Activated naive CD4-positive, alpha-beta T cell treated with anti-CD3 and anti-CD28 coated beads, Interleukin-2, amount 10 ng/mL, durations not matched to agents 7 days and 5 days (primary cell): ENCODE measurements around the gene AXIN1.
"Not testable (repeated sequence)": the region's sequence is repeated elsewhere in the genome, so short reads cannot be mapped to it uniquely, and the experiment has no call there.

Experiments used
- CTCF ChIA-PET: fragments of 350-600 bp; sonication (Branson Sonifier 250); formaldehyde crosslinking; loops from one replicate; lab custom pipeline; 2021; ENCODE audit warnings: antibody characterized with exemption; lab: Charles Lee
- DNase-seq: peaks from one replicate; pipeline ENCODE4 v3.0.0-alpha.2; 2020
- H3K27ac Mint-ChIP-seq: one replicate; pipeline ENCODE4 v1.8.0; 2021; ENCODE audit warnings: mild to moderate bottlenecking, moderate library complexity, mixed read lengths
- H3K27me3 Mint-ChIP-seq: one replicate; pipeline ENCODE4 v1.8.0; 2021; ENCODE audit warnings: mild to moderate bottlenecking, mixed read lengths
- H3K36me3 Mint-ChIP-seq: one replicate; pipeline ENCODE4 v1.8.0; 2021; ENCODE audit warnings: mixed read lengths
- H3K4me1 Mint-ChIP-seq: one replicate; pipeline ENCODE4 v1.8.0; 2021; ENCODE audit warnings: mixed read lengths
- H3K4me3 Mint-ChIP-seq: one replicate; pipeline ENCODE4 v1.8.0; 2021; ENCODE audit warnings: mild to moderate bottlenecking, moderate library complexity, mixed read lengths
- H3K9me3 Mint-ChIP-seq: one replicate; pipeline ENCODE4 v1.8.0; 2021; ENCODE audit warnings: mixed read lengths

Gene AXIN1

DNA sequence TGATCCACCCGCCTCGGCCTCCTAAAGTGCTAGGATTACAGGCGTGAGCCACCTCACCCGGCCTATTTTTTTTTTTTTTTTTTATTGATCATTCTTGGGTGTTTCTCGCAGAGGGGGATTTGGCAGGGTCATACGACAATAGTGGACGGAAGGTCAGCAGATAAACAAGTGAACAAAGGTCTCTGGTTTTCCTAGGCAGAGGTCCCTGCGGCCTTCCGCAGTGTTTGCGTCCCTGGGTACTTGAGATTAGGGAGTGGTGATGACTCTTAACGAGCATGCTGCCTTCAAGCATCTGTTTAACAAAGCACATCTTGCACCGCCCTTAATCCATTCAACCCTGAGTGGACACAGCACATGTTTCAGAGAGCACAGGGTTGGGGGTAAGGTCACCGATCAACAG, 94.4 kb downstream of the AXIN1 start:
- Mint-ChIP-seq H3K36me3 (peaks cover 17% of the 10 kb centered on the region), H3K4me1 (peaks cover 26% of the 10 kb centered on the region)
- H3K9me3 Mint-ChIP-seq, H3K27ac Mint-ChIP-seq, H3K4me3 Mint-ChIP-seq, DNase-seq, CTCF ChIA-PET, H3K27me3 Mint-ChIP-seq: not testable (repeated sequence)

DNA sequence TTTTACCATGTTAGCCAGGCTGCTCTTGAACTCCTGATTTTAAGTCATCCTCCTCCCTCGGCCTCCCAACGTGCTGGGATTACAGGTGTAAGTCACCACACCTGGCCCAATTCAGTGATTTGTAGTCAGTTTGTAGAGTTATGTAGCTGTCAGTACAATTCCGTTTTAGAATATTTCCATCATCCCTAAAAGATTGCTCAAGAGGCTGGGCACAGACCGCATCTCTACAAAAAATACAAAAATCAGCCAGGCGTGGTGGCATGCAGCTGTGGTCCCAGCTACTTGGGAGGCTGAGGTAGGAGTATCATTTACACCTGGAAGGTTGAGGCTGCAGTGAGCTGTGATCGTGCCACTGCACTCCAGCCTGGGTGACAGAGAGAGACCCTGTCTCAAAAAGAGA, 97.3 kb downstream of the AXIN1 start:
- peak overlapping the region; percentile 12 for H3K27ac Mint-ChIP-seq
- CTCF ChIA-PET, result interaction anchor here (2.0 kb wide), 1 partner anchor 20 kb away, joined by 5 read pairs; no protein-coding TSS in a partner anchor

DNA sequence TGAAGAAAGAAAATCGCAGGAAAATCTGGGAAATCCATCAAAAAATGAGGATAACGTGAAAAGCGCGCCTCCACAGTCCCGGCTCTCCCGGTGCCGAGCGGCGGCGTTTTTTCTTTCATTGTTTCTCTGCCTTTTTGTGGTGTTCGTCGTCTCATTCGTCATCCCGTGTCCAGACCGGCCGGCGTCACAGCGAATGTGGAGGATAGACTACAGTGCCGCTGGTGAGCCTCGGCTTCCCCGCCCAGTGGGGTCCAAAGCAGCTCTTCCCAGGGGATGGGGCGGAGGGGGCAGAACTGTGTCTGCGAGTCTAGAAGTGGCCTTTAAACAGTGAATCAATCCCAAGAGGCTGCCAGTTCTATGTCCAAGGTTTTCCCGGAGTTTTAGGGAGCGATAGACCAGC, 98.1 kb downstream of the AXIN1 start:
- H3K9me3 Mint-ChIP-seq, result no peaks in the 10 kb centered on the region
- peaks cover 35% of the 10 kb centered on the region for H3K4me1 Mint-ChIP-seq
- H3K4me3 Mint-ChIP-seq, result peak overlapping the region; percentile 56
- H3K27ac Mint-ChIP-seq, result peak overlapping the region; percentile 84
- CTCF ChIA-PET, result interaction anchor here (2.0 kb wide), 1 partner anchor 19 kb away, joined by 5 read pairs; no protein-coding TSS in a partner anchor
- peaks cover 14% of the 10 kb centered on the region for H3K36me3 Mint-ChIP-seq
- DNase-seq, result no peak
- no peaks in the 10 kb centered on the region for H3K27me3 Mint-ChIP-seq

More for the DNA sequence above, 97.3 kb downstream of the AXIN1 start:
- H3K4me3 Mint-ChIP-seq, result peak overlapping the region; percentile 17
- no peak for DNase-seq
- H3K4me1 Mint-ChIP-seq, result peaks cover 35% of the 10 kb centered on the region
- H3K9me3 Mint-ChIP-seq, result no peaks in the 10 kb centered on the region
- peaks cover 15% of the 10 kb centered on the region for H3K36me3 Mint-ChIP-seq
- H3K27me3 Mint-ChIP-seq, result no peaks in the 10 kb centered on the region

DNA sequence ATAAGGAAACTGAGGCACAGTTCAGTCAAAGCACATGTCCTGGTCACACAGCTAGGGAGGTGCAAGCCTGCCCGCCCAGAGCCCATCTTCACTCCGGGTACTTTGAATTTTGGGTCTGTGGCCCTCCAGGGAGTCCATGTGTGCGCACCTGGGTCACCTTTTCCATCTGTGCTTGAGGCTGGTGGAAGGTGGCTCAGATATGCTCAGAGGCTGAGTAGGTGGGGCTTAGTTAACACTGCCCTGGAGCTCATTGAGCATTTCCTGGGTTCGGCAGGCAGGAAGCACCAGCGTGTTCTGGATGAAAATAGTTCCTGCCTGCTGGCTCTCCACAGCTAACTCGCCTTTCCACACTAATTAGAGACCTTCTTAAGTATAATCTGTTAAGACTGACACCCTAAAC, 98.7 kb downstream of the AXIN1 start:
- DNase-seq, result peak; percentile 43
- Mint-ChIP-seq H3K4me1 (peaks cover 35% of the 10 kb centered on the region), H3K4me3 (peak overlapping the region; percentile 56), H3K27ac (peak overlapping the region; percentile 84), H3K27me3 (no peaks in the 10 kb centered on the region), H3K36me3 (peaks cover 14% of the 10 kb centered on the region), H3K9me3 (no peaks in the 10 kb centered on the region)
- CTCF ChIA-PET, result interaction anchor here (2.0 kb wide), 1 partner anchor 18 kb away, joined by 5 read pairs; no protein-coding TSS in a partner anchor

DNA sequence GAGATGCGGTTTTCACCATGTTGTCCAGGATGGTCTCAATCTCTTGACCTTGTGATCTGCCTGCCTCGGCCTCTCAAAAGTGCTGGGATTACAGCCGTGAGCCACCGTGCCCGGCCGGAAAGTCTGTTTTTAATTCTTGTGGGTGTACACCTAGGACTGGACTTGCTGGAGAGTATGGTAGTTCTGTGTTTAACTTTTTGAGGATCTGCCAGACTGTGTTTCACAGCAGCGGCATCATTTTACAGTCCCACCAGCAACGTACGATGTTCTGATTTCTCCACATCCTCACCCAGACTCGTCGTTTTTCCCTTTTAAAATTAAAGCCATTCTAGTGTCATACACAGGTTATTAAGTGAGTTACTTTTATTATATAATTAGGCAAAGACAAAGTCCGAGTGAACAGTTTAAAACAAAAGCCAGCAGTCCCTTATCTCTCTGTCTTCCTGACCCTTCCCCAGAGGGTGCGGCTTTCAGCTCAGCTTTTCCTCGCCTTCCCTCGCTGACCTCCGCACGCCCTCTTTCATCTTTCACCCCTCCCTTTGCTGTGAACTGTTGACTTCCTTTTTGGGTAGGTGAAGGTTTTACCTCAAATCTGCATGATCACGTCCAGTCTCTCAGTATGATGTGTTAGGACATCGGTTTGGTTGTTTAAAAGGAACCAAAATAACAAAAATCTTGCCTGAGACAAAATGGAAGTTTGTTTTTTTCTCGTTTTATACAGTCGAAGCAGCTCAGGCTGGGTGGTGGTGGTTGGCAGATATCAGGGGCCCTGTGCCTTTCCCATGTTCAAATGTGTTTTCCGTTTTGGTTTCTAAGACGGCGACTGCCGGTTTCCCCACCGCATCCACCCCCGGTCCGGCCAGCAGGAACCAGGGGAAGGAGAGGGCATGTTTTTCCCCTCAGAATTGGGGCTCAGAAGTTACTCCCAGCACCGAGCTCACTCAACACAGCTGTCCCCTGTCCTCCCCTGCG, 99.9 kb downstream of the AXIN1 start:
- peaks cover 14% of the 10 kb centered on the region for H3K36me3 Mint-ChIP-seq
- peak overlapping the region; percentile 88 for H3K27ac Mint-ChIP-seq
- no peaks in the 10 kb centered on the region for H3K9me3 Mint-ChIP-seq
- no peaks in the 10 kb centered on the region for H3K27me3 Mint-ChIP-seq
- H3K4me3 Mint-ChIP-seq, result peak overlapping the region; percentile 53
- peaks cover 35% of the 10 kb centered on the region for H3K4me1 Mint-ChIP-seq
- DNase-seq, result peak; percentile 56
- CTCF ChIA-PET, result no interaction called here

DNA sequence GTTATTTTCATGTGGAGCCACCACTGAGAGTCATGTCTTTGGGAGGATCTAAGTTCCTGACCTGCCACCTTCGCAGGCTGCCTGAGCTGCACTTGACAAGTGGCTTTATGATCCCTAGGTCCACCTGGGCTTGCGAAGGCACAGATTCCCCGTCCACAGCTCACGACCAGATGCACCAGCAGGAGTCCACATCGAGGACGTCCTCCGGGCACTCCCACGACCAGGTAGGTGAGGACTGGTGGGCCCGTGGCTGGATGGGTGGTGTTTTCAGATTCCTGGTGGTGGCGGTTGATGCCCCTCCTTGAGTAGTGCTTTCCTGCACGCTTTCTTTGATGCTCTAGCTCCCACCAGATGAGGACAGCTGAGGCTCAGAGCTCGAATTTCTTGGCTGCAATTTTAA, 103.1 kb downstream of the AXIN1 start:
- H3K36me3 Mint-ChIP-seq, result peaks cover 4% of the 10 kb centered on the region
- DNase-seq, result no peak
- no peak overlapping the region for H3K4me3 Mint-ChIP-seq
- H3K9me3 Mint-ChIP-seq, result no peaks in the 10 kb centered on the region
- H3K4me1 Mint-ChIP-seq, result peaks cover 20% of the 10 kb centered on the region
- no peak overlapping the region for H3K27ac Mint-ChIP-seq
- H3K27me3 Mint-ChIP-seq, result no peaks in the 10 kb centered on the region
- CTCF ChIA-PET, result no interaction called here

DNA sequence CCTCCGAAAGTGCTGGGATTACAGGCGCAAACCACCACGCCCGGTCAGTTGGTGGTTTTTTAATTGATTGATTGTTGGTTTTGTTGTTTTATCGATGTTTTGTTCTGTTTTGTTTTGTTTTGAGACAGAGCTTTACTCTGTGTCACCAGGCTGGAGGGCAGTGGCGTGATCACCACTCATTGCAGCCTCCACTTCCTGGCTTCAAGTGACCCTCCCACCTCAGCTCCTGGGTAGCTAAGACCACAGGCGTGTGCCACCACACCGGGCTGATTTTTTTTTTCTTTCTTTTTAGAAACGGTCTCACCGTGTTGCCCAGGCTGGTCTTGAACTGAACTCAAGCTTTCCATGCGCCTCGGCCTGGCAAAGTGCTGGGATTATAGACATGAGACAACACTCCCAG, 105.5 kb downstream of the AXIN1 start:
- no peak for DNase-seq
- H3K27ac Mint-ChIP-seq, result no peak overlapping the region
- H3K36me3 Mint-ChIP-seq, result no peaks in the 10 kb centered on the region

DNA sequence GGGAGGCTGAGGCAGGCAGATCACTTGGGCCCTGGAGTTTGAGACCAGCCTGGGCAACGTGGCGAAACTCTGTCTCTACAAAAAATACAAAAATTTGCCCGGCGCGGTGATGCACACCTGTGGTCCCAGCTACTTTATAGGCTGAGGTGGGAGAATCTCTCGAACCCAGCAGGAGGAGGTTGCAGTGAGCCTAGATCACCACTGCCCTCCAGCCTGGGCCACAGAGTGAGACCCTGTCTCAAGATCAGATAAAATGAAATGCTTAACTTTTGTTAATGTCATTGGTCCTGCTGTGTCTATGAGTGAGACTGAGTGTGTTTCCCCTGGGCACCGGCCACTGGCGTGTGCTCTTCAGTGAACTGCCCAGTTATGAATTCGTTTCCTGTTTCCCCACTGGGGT, 107.4 kb downstream of the AXIN1 start:
- no peaks in the 10 kb centered on the region for H3K9me3 Mint-ChIP-seq
- H3K4me3 Mint-ChIP-seq, result no peak overlapping the region
- H3K27ac Mint-ChIP-seq, result no peak overlapping the region
- H3K36me3 Mint-ChIP-seq, result no peaks in the 10 kb centered on the region
- CTCF ChIA-PET, result no interaction called here
- no peak for DNase-seq
- H3K4me1 Mint-ChIP-seq, result peaks cover 13% of the 10 kb centered on the region
- H3K27me3 Mint-ChIP-seq, result no peaks in the 10 kb centered on the region

More for the DNA sequence above, 105.5 kb downstream of the AXIN1 start:
- Mint-ChIP-seq H3K4me3 (no peak overlapping the region), H3K9me3 (no peaks in the 10 kb centered on the region), H3K27me3 (no peaks in the 10 kb centered on the region), H3K4me1 (peaks cover 2% of the 10 kb centered on the region)
- CTCF ChIA-PET, result no interaction called here

DNA sequence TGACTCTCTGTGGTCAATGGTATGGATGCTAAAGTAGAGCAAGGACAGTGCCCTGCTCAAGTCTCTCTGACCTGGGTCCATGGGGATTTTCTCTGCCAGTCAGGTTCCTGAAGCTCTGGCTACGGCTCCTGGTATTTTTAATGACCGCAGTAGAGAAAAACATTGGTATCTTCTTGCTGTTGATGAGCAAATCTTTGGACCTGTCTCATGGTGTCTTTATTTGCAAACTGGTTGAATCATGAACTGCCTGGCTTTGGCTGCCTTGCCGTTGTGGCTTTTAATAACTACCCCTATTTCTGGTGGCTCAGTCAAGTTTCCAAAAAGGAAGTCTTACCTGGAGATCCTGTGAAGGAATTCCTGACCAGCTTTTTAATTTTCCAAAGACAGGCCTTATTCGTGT, 109.2 kb downstream of the AXIN1 start:
- Mint-ChIP-seq H3K36me3 (no peaks in the 10 kb centered on the region), H3K4me1 (peaks cover 17% of the 10 kb centered on the region), H3K9me3 (no peaks in the 10 kb centered on the region), H3K27me3 (no peaks in the 10 kb centered on the region), H3K4me3 (no peak overlapping the region), H3K27ac (no peak overlapping the region)
- DNase-seq, result no peak
- CTCF ChIA-PET, result no interaction called here

DNA sequence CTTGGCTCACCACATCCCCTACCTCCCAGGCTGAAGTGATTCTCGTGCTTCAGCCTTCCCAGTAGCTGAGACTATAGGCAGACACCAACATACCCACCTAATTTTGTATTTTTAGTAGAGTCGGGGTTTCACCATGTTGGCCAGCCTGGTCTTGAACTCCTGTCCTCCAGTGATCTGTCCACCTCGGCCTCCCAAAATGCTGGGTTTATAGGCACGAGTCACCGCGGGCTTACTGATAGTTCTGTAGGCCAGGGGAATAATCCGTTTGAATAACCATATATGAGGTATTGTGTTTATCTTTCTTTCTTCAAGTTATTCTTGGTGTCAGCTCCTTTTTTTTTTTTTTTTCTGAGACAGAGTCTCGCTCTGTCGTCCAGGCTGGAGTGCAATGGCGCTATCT, 110.2 kb downstream of the AXIN1 start:
- no peaks in the 10 kb centered on the region for H3K36me3 Mint-ChIP-seq
- DNase-seq, result no peak
- CTCF ChIA-PET, result interaction anchor here (0.6 kb wide), 1 partner anchor 145 kb away, joined by 3 read pairs; no protein-coding TSS in a partner anchor
- no peak overlapping the region for H3K4me3 Mint-ChIP-seq
- H3K9me3 Mint-ChIP-seq, result no peaks in the 10 kb centered on the region
- H3K27ac Mint-ChIP-seq, result no peak overlapping the region
- H3K4me1 Mint-ChIP-seq, result peaks cover 17% of the 10 kb centered on the region
- H3K27me3 Mint-ChIP-seq, result no peaks in the 10 kb centered on the region

DNA sequence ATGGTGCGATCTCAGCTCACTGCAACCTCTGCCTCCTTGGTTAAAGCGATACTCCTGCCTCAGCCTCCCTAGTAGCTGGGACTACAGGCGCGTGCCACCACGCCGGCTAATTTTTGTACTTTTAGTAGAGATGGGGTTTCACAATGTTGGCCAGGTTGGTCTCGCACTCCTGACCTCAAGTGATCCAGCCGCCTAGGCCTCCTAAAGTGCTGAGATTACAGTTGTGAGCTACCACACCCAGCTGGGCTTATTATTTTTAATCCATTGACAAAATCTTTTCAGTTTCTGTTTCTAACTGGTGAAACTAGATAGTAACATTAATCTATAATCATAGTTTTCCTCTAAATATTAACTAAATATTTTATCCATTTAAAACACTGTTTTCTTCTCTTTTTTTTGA, 112.0 kb downstream of the AXIN1 start:
- H3K4me1 Mint-ChIP-seq, result peaks cover 21% of the 10 kb centered on the region
- no peak overlapping the region for H3K27ac Mint-ChIP-seq
- no peak overlapping the region for H3K4me3 Mint-ChIP-seq
- no peaks in the 10 kb centered on the region for H3K9me3 Mint-ChIP-seq
- CTCF ChIA-PET, result no interaction called here
- no peaks in the 10 kb centered on the region for H3K27me3 Mint-ChIP-seq
- DNase-seq, result no peak
- no peaks in the 10 kb centered on the region for H3K36me3 Mint-ChIP-seq

DNA sequence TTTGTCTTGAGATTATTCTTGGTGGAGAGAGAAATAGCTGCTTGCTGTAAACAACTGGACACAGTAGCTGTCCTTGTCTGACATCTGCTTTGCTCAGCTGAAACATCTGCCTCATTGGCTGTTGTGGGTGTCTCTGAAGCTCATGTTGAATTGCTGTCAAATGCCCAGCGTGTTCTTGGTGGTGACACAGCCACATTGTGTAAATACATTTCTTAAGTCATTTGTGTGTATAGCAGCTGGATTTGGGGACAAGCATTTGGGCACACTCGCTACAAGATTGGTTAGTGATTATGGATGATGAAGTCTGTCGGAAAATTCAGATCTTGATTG, 112.6 kb downstream of the AXIN1 start:
- H3K27ac Mint-ChIP-seq, result no peak overlapping the region
- H3K27me3 Mint-ChIP-seq, result no peaks in the 10 kb centered on the region
- no peaks in the 10 kb centered on the region for H3K36me3 Mint-ChIP-seq
- H3K4me3 Mint-ChIP-seq, result no peak overlapping the region
- H3K9me3 Mint-ChIP-seq, result no peaks in the 10 kb centered on the region
- peaks cover 27% of the 10 kb centered on the region for H3K4me1 Mint-ChIP-seq
- DNase-seq, result no peak
- CTCF ChIA-PET, result interaction anchor here (1.1 kb wide), 1 partner anchor 122 kb away, joined by 4 read pairs; no protein-coding TSS in a partner anchor
